GM23338 (cell line): ENCODE results near the gene ATL2. TPM values are rescaled to one million over a fixed set of nuclear protein-coding genes. Genes with fewer than 3 reads are reported as not detected.
A peak's percentile ranks its signal among the peaks of the same experiment; 100 is the strongest.

Experiments
- ATAC-seq: fragments of 200-7000 bp; cut with Tn5 transposase; 3 replicates; pipeline ENCODE4 v1.9.1; 2020
- DNase-seq: peaks from one replicate; pipeline ENCODE4 v3.0.0-alpha.2; 2015; ENCODE audit warnings: low spot score
- H2AFZ ChIP-seq: fragments of 200-600 bp; sonication (generic); 2 replicates; pipeline ENCODE4 v1.8.0; 2016; ENCODE audit warnings: antibody characterized with exemption, mild to moderate bottlenecking, moderate library complexity
- H3F3A ChIP-seq: fragments of 200-600 bp; sonication (generic); replicated peaks from 2 replicates; pipeline ENCODE4 v1.8.0; 2017; ENCODE audit warnings: antibody characterized with exemption, mixed run types, low read depth
- H3K27ac ChIP-seq: fragments of 200-600 bp; sonication (generic); 2 replicates; pipeline ENCODE4 v1.6.1; 2016; ENCODE audit warnings: low read depth
- H3K27me3 ChIP-seq: fragments of 200-600 bp; sonication (generic); 2 replicates; pipeline ENCODE4 v1.8.0; 2016; ENCODE audit warnings: mild to moderate bottlenecking, mixed run types, moderate library complexity; ENCODE audit not compliant: insufficient read depth
- H3K36me3 ChIP-seq: fragments of 200-600 bp; sonication (generic); 2 replicates; pipeline ENCODE4 v1.8.0; 2016; ENCODE audit warnings: mild to moderate bottlenecking; ENCODE audit not compliant: insufficient read depth
- H3K4me1 ChIP-seq: fragments of 200-600 bp; sonication (generic); 2 replicates; pipeline ENCODE4 v1.8.0; 2016; ENCODE audit warnings: mild to moderate bottlenecking, moderate library complexity; ENCODE audit not compliant: insufficient read depth
- H3K4me2 ChIP-seq: fragments of 200-600 bp; sonication (generic); 2 replicates; pipeline ENCODE4 v1.7.1; 2017; ENCODE audit warnings: mixed run types
- H3K4me3 ChIP-seq: fragments of 200-600 bp; sonication (generic); 2 replicates; pipeline ENCODE4 v1.6.1; 2016; ENCODE audit warnings: mixed run types
- H3K79me2 ChIP-seq: fragments of 200-600 bp; sonication (generic); replicated peaks from 2 replicates; pipeline ENCODE4 v1.8.0; 2017; ENCODE audit warnings: mild to moderate bottlenecking; ENCODE audit not compliant: insufficient read depth
- H3K9me2 ChIP-seq: fragments of 200-600 bp; sonication (generic); 2 replicates; pipeline ENCODE4 v1.8.0; 2017; ENCODE audit not compliant: insufficient read depth
- H4K20me1 ChIP-seq: fragments of 200-600 bp; sonication (generic); replicated peaks from 2 replicates; pipeline ENCODE4 v1.8.0; 2017; ENCODE audit warnings: mild to moderate bottlenecking; ENCODE audit not compliant: insufficient read depth
- H3K27ac Mint-ChIP-seq: 2 replicates; pipeline ENCODE4 v1.8.0; 2020; ENCODE audit warnings: inconsistent platforms, mild to moderate bottlenecking, moderate library complexity, mixed read lengths
- H3K27me3 Mint-ChIP-seq: 3 replicates; pipeline ENCODE4 v1.8.0; 2022; ENCODE audit warnings: low read depth, mild to moderate bottlenecking, moderate library complexity, mixed read lengths, inconsistent platforms; ENCODE audit not compliant: insufficient read depth, poor library complexity
- H3K36me3 Mint-ChIP-seq: 3 replicates; pipeline ENCODE4 v1.8.0; 2021; ENCODE audit warnings: low read depth, mild to moderate bottlenecking, inconsistent platforms, moderate library complexity, mixed read lengths
- H3K4me1 Mint-ChIP-seq: 3 replicates; pipeline ENCODE4 v1.8.0; 2020; ENCODE audit warnings: mild to moderate bottlenecking, inconsistent platforms, mixed read lengths
- H3K4me3 Mint-ChIP-seq: 3 replicates; pipeline ENCODE4 v1.8.0; 2021; ENCODE audit warnings: moderate library complexity, mild to moderate bottlenecking, inconsistent platforms, mixed read lengths
- H3K9me3 Mint-ChIP-seq: 3 replicates; pipeline ENCODE4 v1.8.0; 2020; ENCODE audit warnings: moderate library complexity, mild to moderate bottlenecking, inconsistent platforms, mixed read lengths
- CREB1 ChIP-seq: fragments of 250-450 bp; sonication (Bioruptor Pico); IDR thresholded peaks from 2 replicates; pipeline ENCODE4 v1.5.0; 2020; ENCODE audit warnings: low read depth, mild to moderate bottlenecking, moderate library complexity
- EZH2 ChIP-seq: fragments of 200-600 bp; sonication (generic); IDR thresholded peaks from one replicate; pipeline ENCODE4 v1.8.0; 2017; ENCODE audit warnings: antibody characterized with exemption, mild to moderate bottlenecking, low read depth; ENCODE audit not compliant: unreplicated experiment
- EZH2phosphoT487 ChIP-seq: fragments of 200-600 bp; sonication (generic); IDR thresholded peaks from one replicate; pipeline ENCODE4 v1.8.1; 2018; ENCODE audit warnings: antibody characterized with exemption; ENCODE audit not compliant: unreplicated experiment
- JUNB ChIP-seq: IDR thresholded peaks from one replicate; pipeline ENCODE4 v1.6.1; 2016; ENCODE audit warnings: antibody characterized with exemption; ENCODE audit not compliant: unreplicated experiment
- NANOG ChIP-seq: IDR thresholded peaks from 2 replicates; pipeline ENCODE4 v1.6.1; 2016; ENCODE audit warnings: antibody characterized with exemption, borderline replicate concordance
- POLR2AphosphoS5 ChIP-seq: IDR thresholded peaks from 2 replicates; pipeline ENCODE4 v1.6.1; 2016; ENCODE audit warnings: antibody characterized with exemption, low read depth
- REST ChIP-seq: IDR thresholded peaks from one replicate; pipeline ENCODE4 v1.6.1; 2018; ENCODE audit warnings: antibody characterized with exemption; ENCODE audit not compliant: unreplicated experiment
- STAT1 ChIP-seq: IDR thresholded peaks from one replicate; pipeline ENCODE4 v1.6.1; 2016; ENCODE audit warnings: antibody characterized with exemption; ENCODE audit not compliant: unreplicated experiment
- ZNF114 ChIP-seq: fragments of 250-450 bp; sonication (Bioruptor Pico); IDR thresholded peaks from 2 replicates; pipeline ENCODE4 v1.5.0; 2020; ENCODE audit warnings: mild to moderate bottlenecking, moderate library complexity
- polyA plus RNA-seq: library from polyadenylated mRNA; unstranded; fragments of >200 nt; fragmentation: Nextera tagmentation; extraction: Ambion mirVana; gene quantifications from 2 replicates; pipeline ENCODE4 v1.2.1, GENCODE V29; 2016
- total RNA-seq: library from RNA; depleted of rRNA; stranded (reverse); fragments of >200 nt; shearing (Covaris generic); gene quantifications from 2 replicates; pipeline ENCODE4 v1.2.3, GENCODE V29; 2014
- TF ChIP-seq, protein P1 (sequence below): IDR thresholded peaks from 2 replicates; pipeline ENCODE4 v1.6.1; 2016; ENCODE audit warnings: antibody characterized with exemption
- TF ChIP-seq, protein P2 (sequence below): fragments of 250-450 bp; sonication (Bioruptor Pico); IDR thresholded peaks from 2 replicates; pipeline ENCODE4 v1.5.0; 2020; ENCODE audit warnings: mild to moderate bottlenecking, moderate library complexity

ATL2 gene
- total and polyA plus RNA-seq, 2 experiments from 2014 or later: 30.2 to 140 TPM

DNA sequence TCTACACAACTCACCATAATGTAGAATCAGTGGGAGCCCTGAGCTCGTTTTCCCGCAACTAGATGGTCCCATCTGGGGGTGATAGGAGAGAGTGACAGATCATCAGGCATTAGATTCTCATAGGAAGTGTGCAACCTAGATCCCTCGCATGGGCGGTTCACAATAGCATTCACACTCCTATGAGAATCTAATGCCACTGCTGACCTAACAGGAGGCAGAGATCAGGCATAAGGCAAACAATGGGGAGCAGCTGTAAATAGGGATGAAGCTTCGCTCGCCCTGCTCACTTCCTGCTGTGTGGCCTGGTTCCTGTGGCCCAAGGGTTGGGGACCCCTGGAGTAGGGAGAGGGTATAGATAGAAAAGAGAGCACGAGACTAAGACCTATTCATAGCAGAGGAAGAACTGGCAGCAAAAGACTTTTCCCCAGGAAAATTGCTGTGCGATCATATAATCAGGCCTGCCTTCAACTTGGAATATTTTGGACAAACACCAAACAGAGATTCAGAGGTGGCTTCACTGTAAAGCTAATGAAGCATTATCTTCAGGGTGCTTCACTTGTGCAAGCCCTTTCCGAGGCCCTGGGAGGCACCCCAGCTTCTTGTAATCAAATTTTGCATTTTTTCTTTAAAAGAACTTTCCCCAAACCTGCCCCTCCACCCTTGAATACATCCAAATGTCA is 29.0 kb upstream of the ATL2 start:
- Histone ChIP-seq H3K4me2 (no peak overlapping the region), H3K9me2 (peaks cover 3% of the 10 kb centered on the region; the same call in 1 of the 2 replicates), H3K27ac (peak overlapping the region; percentile 36; the same call in 1 of the 2 replicates), H3F3A (no peaks in the 10 kb centered on the region), H3K79me2 (no peaks in the 10 kb centered on the region), H3K36me3 (peaks cover 4% of the 10 kb centered on the region; the same call in 1 of the 2 replicates), H4K20me1 (no peaks in the 10 kb centered on the region), H3K27me3 (no peaks in the 10 kb centered on the region), H2AFZ (0 out of 2 replicates have a peak overlapping the region, but pooled peaks have one; percentile 8), H3K4me3 (no peak overlapping the region), H3K4me1 (peaks cover 20% of the 10 kb centered on the region; the same call in 1 of the 2 replicates)
- TF ChIP-seq, protein P1, sequence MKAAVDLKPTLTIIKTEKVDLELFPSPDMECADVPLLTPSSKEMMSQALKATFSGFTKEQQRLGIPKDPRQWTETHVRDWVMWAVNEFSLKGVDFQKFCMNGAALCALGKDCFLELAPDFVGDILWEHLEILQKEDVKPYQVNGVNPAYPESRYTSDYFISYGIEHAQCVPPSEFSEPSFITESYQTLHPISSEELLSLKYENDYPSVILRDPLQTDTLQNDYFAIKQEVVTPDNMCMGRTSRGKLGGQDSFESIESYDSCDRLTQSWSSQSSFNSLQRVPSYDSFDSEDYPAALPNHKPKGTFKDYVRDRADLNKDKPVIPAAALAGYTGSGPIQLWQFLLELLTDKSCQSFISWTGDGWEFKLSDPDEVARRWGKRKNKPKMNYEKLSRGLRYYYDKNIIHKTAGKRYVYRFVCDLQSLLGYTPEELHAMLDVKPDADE: no peak
- Mint-ChIP-seq H3K36me3 (peaks cover 26% of the 10 kb centered on the region), H3K9me3 (peaks cover 43% of the 10 kb centered on the region), H3K4me1 (peaks cover 32% of the 10 kb centered on the region), H3K4me3 (no peak overlapping the region), H3K27me3 (peaks cover 6% of the 10 kb centered on the region), H3K27ac (no peak overlapping the region)
- ATAC-seq (no peak), DNase-seq (no peak)

GRCh38 chr2:38400513-38400912 is 23.4 kb upstream of the ATL2 start:
- no peaks in the 10 kb centered on the region for H3K27me3 ChIP-seq
- H3K9me2 ChIP-seq: peaks cover 2% of the 10 kb centered on the region; the same call in 1 of the 2 replicates
- no peak overlapping the region for H3K4me2 ChIP-seq
- no peaks in the 10 kb centered on the region for H3K79me2 ChIP-seq
- H3F3A ChIP-seq: no peaks in the 10 kb centered on the region
- Mint-ChIP-seq H3K27me3 (peaks cover 3% of the 10 kb centered on the region), H3K4me3 (no peak overlapping the region), H3K36me3 (peaks cover 17% of the 10 kb centered on the region), H3K9me3 (peaks cover 51% of the 10 kb centered on the region), H3K4me1 (no peaks in the 10 kb centered on the region), H3K27ac (no peak overlapping the region)
- no peak overlapping the region for H2AFZ ChIP-seq
- H3K27ac ChIP-seq: no peak overlapping the region
- no peak overlapping the region for H3K4me3 ChIP-seq
- ATAC-seq (no peak), DNase-seq (no peak)
- H3K36me3 ChIP-seq: peaks cover 3% of the 10 kb centered on the region; the same call in 1 of the 2 replicates
- no peaks in the 10 kb centered on the region for H3K4me1 ChIP-seq
- no peaks in the 10 kb centered on the region for H4K20me1 ChIP-seq
- TF ChIP-seq POLR2AphosphoS5 (no peak), REST (no peak), NANOG (no peak), EZH2phosphoT487 (no peak), STAT1 (no peak), CREB1 (CRISPR knock-in tag) (no peak), ZNF114 (CRISPR knock-in tag) (no peak), EZH2 (no peak), JUNB (no peak)
- TF ChIP-seq, protein P2, sequence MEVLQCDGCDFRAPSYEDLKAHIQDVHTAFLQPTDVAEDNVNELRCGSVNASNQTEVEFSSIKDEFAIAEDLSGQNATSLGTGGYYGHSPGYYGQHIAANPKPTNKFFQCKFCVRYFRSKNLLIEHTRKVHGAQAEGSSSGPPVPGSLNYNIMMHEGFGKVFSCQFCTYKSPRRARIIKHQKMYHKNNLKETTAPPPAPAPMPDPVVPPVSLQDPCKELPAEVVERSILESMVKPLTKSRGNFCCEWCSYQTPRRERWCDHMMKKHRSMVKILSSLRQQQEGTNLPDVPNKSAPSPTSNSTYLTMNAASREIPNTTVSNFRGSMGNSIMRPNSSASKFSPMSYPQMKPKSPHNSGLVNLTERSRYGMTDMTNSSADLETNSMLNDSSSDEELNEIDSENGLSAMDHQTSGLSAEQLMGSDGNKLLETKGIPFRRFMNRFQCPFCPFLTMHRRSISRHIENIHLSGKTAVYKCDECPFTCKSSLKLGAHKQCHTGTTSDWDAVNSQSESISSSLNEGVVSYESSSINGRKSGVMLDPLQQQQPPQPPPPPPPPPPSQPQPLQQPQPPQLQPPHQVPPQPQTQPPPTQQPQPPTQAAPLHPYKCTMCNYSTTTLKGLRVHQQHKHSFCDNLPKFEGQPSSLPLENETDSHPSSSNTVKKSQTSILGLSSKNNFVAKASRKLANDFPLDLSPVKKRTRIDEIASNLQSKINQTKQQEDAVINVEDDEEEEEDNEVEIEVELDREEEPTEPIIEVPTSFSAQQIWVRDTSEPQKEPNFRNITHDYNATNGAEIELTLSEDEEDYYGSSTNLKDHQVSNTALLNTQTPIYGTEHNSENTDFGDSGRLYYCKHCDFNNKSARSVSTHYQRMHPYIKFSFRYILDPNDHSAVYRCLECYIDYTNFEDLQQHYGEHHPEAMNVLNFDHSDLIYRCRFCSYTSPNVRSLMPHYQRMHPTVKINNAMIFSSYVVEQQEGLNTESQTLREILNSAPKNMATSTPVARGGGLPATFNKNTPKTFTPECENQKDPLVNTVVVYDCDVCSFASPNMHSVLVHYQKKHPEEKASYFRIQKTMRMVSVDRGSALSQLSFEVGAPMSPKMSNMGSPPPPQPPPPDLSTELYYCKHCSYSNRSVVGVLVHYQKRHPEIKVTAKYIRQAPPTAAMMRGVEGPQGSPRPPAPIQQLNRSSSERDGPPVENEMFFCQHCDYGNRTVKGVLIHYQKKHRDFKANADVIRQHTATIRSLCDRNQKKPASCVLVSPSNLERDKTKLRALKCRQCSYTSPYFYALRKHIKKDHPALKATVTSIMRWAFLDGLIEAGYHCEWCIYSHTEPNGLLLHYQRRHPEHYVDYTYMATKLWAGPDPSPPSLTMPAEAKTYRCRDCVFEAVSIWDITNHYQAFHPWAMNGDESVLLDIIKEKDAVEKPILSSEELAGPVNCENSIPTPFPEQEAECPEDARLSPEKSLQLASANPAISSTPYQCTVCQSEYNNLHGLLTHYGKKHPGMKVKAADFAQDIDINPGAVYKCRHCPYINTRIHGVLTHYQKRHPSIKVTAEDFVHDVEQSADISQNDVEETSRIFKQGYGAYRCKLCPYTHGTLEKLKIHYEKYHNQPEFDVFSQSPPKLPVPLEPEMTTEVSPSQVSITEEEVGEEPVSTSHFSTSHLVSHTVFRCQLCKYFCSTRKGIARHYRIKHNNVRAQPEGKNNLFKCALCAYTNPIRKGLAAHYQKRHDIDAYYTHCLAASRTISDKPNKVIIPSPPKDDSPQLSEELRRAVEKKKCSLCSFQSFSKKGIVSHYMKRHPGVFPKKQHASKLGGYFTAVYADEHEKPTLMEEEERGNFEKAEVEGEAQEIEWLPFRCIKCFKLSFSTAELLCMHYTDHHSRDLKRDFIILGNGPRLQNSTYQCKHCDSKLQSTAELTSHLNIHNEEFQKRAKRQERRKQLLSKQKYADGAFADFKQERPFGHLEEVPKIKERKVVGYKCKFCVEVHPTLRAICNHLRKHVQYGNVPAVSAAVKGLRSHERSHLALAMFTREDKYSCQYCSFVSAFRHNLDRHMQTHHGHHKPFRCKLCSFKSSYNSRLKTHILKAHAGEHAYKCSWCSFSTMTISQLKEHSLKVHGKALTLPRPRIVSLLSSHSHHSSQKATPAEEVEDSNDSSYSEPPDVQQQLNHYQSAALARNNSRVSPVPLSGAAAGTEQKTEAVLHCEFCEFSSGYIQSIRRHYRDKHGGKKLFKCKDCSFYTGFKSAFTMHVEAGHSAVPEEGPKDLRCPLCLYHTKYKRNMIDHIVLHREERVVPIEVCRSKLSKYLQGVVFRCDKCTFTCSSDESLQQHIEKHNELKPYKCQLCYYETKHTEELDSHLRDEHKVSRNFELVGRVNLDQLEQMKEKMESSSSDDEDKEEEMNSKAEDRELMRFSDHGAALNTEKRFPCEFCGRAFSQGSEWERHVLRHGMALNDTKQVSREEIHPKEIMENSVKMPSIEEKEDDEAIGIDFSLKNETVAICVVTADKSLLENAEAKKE (CRISPR knock-in tag): no peak
